Mesendoderm (in vitro differentiated cells): Measurements from ENCODE around the gene LRRC58.

Source experiments
- DNase-seq: peaks from one replicate; pipeline ENCODE4 v3.0.0; 2013
- H2AK5ac ChIP-seq: 2 replicates; pipeline ENCODE4 v1.6.1; 2013; ENCODE audit warnings: low read length, inconsistent platforms
- H2BK120ac ChIP-seq: 2 replicates; pipeline ENCODE4 v1.6.1; 2013; ENCODE audit warnings: low read depth, mild to moderate bottlenecking, low read length, moderate library complexity, mixed read lengths
- H2BK15ac ChIP-seq: replicated peaks from 2 replicates; pipeline ENCODE4 v1.6.1; 2013; ENCODE audit warnings: low read depth, mild to moderate bottlenecking, moderate library complexity
- H2BK5ac ChIP-seq: 2 replicates; pipeline ENCODE4 v1.6.1; 2013; ENCODE audit warnings: low read length, inconsistent platforms
- H3K18ac ChIP-seq: 2 replicates; pipeline ENCODE4 v1.6.1; 2013; ENCODE audit warnings: mild to moderate bottlenecking, low read length, mixed read lengths
- H3K23ac ChIP-seq: one replicate; pipeline ENCODE4 v1.6.1; 2013; ENCODE audit warnings: low read length
- H3K27ac ChIP-seq: 2 replicates; pipeline ENCODE4 v1.5.1; 2013; ENCODE audit warnings: low read depth, mild to moderate bottlenecking, inconsistent platforms, low read length, moderate library complexity
- H3K27me3 ChIP-seq: 2 replicates; pipeline ENCODE4 v1.6.1; 2013; ENCODE audit warnings: low read length, control low read depth, mild to moderate bottlenecking, inconsistent platforms; ENCODE audit not compliant: insufficient read depth, poor library complexity
- H3K36me3 ChIP-seq: 2 replicates; pipeline ENCODE4 v1.6.1; 2013; ENCODE audit warnings: low read length, inconsistent platforms; ENCODE audit not compliant: control insufficient read depth, insufficient read depth
- H3K4ac ChIP-seq: one replicate; pipeline ENCODE4 v1.6.1; 2013; ENCODE audit warnings: low read depth, mild to moderate bottlenecking, low read length, moderate library complexity
- H3K4me1 ChIP-seq: 2 replicates; pipeline ENCODE4 v1.6.1; 2013; ENCODE audit warnings: low read depth, low read length, inconsistent platforms; ENCODE audit not compliant: control insufficient read depth
- H3K4me2 ChIP-seq: 2 replicates; pipeline ENCODE4 v1.6.1; 2013; ENCODE audit warnings: low read length
- H3K4me3 ChIP-seq: 2 replicates; pipeline ENCODE4 v1.5.1; 2013; ENCODE audit warnings: mild to moderate bottlenecking, low read length
- H3K56ac ChIP-seq: one replicate; pipeline ENCODE4 v1.6.1; 2013; ENCODE audit warnings: low read length
- H3K79me1 ChIP-seq: 2 replicates; pipeline ENCODE4 v1.6.1; 2013; ENCODE audit warnings: low read length, inconsistent platforms
- H3K79me2 ChIP-seq: 2 replicates; pipeline ENCODE4 v1.6.1; 2013; ENCODE audit warnings: mild to moderate bottlenecking, low read length; ENCODE audit not compliant: control insufficient read depth, insufficient read depth
- H3K9ac ChIP-seq: 2 replicates; pipeline ENCODE4 v1.6.1; 2013; ENCODE audit warnings: low read length, inconsistent platforms
- H4K5ac ChIP-seq: one replicate; pipeline ENCODE4 v1.6.1; 2013; ENCODE audit warnings: low read length
- H4K8ac ChIP-seq: one replicate; pipeline ENCODE4 v1.6.1; 2013; ENCODE audit warnings: low read depth, mild to moderate bottlenecking, control low read depth, low read length, moderate library complexity
- WGBS: extraction: QIAGEN DNeasy Blood & Tissue Kit; methylation state at CpG from one replicate; pipeline ENCODE4 v1.1.7; 2013; ENCODE audit warnings: low lambda C conversion rate, missing lambda C conversion rate; ENCODE audit not compliant: insufficient coverage; ENCODE audit errors: extremely low coverage; 5-methylcytosine and 5-hydroxymethylcytosine counted together

LRRC58 gene

DNA sequence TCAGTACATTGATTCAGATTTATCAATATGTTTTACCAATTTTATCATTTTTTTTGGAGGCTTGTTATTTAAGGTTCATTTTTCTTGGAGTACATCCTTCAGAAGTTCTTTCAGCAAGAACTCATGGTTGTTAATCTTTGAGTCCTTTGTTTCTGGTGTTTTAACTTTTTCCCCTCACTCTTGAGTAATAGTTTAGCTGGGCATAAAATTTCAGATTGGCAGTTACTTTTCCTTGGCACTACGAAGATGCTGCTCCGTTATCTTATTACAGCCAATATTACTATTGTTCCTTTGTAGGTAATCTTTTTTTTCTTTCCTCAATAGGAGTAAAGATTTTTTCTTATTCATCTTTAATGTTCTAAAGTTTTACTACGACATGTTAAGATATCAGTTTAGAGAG, 9.8 kb downstream of the LRRC58 start:
- Histone ChIP-seq H3K79me2 (no peaks in the 10 kb centered on the region), H3K4ac (no peak overlapping the region), H3K9ac (no peak overlapping the region), H3K27me3 (no peaks in the 10 kb centered on the region), H2BK15ac (no peak overlapping the region), H2BK5ac (no peak overlapping the region), H3K4me2 (no peak overlapping the region), H3K56ac (no peak overlapping the region), H3K79me1 (peaks cover 2% of the 10 kb centered on the region), H4K8ac (no peak overlapping the region), H4K5ac (no peak overlapping the region), H3K27ac (no peak overlapping the region), H3K23ac (no peak overlapping the region), H3K18ac (no peak overlapping the region), H3K36me3 (no peaks in the 10 kb centered on the region), H2BK120ac (no peak overlapping the region), H3K4me3 (no peak overlapping the region), H2AK5ac (no peak overlapping the region), H3K4me1 (no peaks in the 10 kb centered on the region)
- no peak for DNase-seq
- no CpG with 5 or more reads among the region's 3 CpGs for WGBS

DNA sequence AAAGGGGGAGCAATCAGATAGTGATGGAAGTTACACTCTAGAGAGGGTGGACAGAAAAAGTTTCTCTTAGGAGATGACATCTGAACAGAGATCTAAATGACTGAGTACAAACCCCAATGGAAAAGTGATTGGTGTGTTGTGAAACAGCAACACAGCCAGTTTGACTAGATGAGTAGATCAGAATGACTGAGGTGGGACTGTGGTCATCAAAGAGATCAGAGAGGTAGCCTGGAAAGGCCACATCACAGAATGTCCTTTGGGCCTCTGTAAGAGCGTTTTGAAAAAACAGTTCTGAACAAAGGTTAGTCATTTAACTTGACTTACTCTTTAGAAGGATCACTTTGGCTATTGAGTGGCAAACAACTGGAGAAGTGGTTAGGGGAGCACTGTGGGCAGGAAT, 10.6 kb downstream of the LRRC58 start:
- H3K56ac ChIP-seq = no peak overlapping the region
- no peak overlapping the region for H3K18ac ChIP-seq
- WGBS = no CpG with 5 or more reads among the region's 1 CpG
- no peak overlapping the region for H3K23ac ChIP-seq
- H4K8ac ChIP-seq = no peak overlapping the region
- H3K9ac ChIP-seq = no peak overlapping the region
- H2AK5ac ChIP-seq = no peak overlapping the region
- H3K4ac ChIP-seq = no peak overlapping the region
- H4K5ac ChIP-seq = no peak overlapping the region
- H3K4me3 ChIP-seq = no peak overlapping the region
- H2BK15ac ChIP-seq = no peak overlapping the region
- DNase-seq = no peak
- H3K79me2 ChIP-seq = no peaks in the 10 kb centered on the region
- H3K27ac ChIP-seq = no peak overlapping the region
- no peaks in the 10 kb centered on the region for H3K27me3 ChIP-seq
- no peaks in the 10 kb centered on the region for H3K4me1 ChIP-seq
- no peak overlapping the region for H3K4me2 ChIP-seq
- no peak overlapping the region for H2BK5ac ChIP-seq
- no peaks in the 10 kb centered on the region for H3K36me3 ChIP-seq
- H2BK120ac ChIP-seq = no peak overlapping the region
- H3K79me1 ChIP-seq = peaks cover 2% of the 10 kb centered on the region

DNA sequence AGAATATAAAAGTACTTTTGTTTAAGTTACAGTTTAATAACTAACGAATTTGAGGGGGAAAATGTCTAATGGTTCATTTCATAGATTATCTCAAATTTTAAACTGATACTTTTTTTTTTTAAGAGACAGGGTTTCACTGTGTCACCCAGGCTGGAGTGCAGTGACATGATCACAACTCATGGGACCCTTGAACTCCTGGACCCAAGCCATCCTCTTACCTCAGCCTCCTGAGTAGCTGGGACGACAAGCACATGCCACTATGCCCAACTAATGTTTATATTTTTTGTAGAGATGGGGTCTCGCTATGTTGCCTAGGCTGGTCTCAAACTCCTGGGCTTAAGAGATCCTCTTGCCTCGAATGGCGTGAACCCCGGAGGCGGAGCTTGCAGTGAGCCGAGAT, 16.5 kb downstream of the LRRC58 start:
- Histone ChIP-seq H3K4me3 (no peak overlapping the region), H4K8ac (no peak overlapping the region), H3K4ac (no peak overlapping the region), H3K79me2 (no peaks in the 10 kb centered on the region), H2BK15ac (no peak overlapping the region), H3K36me3 (no peaks in the 10 kb centered on the region), H3K4me1 (no peaks in the 10 kb centered on the region), H3K79me1 (no peaks in the 10 kb centered on the region), H2BK120ac (no peak overlapping the region), H3K18ac (no peak overlapping the region), H3K27me3 (no peaks in the 10 kb centered on the region), H3K23ac (no peak overlapping the region), H3K56ac (no peak overlapping the region), H4K5ac (no peak overlapping the region), H3K4me2 (no peak overlapping the region), H2AK5ac (no peak overlapping the region), H3K27ac (no peak overlapping the region), H2BK5ac (no peak overlapping the region), H3K9ac (no peak overlapping the region)
- DNase-seq = no peak
- WGBS = no CpG with 5 or more reads among the region's 8 CpGs

DNA sequence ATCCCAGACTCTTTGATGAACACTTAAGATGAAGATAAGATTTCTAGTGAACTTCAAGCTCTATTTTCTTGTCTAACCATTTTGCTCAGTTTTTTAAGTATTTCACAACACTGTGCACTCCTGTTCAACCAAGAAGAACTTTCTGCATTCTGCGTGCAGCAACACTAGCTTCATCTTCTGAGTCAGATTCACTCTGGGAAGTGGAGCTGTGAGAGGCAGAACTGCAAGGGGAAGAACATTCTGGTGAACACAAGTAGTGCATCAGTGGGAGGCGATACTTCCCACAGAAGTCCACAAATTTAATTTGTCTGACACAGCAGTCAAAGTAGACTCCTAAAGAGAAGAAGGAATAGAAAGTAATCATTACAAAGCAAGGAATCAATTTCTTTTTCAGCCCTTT, 18.1 kb downstream of the LRRC58 start:
- Histone ChIP-seq H3K4me1 (no peaks in the 10 kb centered on the region), H2BK120ac (no peak overlapping the region), H3K4ac (no peak overlapping the region), H3K79me1 (no peaks in the 10 kb centered on the region), H4K8ac (no peak overlapping the region), H2BK5ac (no peak overlapping the region), H3K4me3 (no peak overlapping the region), H3K9ac (no peak overlapping the region), H3K27me3 (no peaks in the 10 kb centered on the region), H2AK5ac (no peak overlapping the region), H3K18ac (no peak overlapping the region), H3K27ac (no peak overlapping the region), H4K5ac (no peak overlapping the region), H3K79me2 (no peaks in the 10 kb centered on the region), H3K36me3 (no peaks in the 10 kb centered on the region), H3K56ac (no peak overlapping the region), H2BK15ac (no peak overlapping the region), H3K23ac (no peak overlapping the region), H3K4me2 (no peak overlapping the region)
- WGBS = no CpG with 5 or more reads among the region's 2 CpGs
- DNase-seq = no peak

DNA sequence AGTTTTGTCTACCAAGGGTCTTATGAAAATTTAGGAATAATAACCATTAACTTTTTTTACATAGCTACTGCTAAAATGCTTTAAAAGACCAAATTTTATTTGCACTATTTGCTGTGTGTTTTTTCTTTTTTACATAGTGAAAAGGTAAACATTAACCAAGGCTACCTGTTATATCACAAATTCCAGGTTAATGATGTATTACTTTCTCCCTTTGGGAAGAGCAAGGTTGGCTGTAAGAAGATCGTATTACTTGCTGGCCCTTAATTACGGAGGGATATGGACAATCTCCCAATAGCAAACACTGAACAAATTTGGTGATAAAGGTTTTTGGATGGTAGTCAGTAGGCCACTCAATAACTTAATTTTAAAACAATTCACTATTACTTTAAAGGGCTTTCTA, 22.4 kb downstream of the LRRC58 start:
- Histone ChIP-seq H2BK5ac (no peak overlapping the region), H2BK15ac (no peak overlapping the region), H3K9ac (no peak overlapping the region), H3K4me3 (no peak overlapping the region), H3K23ac (no peak overlapping the region), H3K4me1 (no peaks in the 10 kb centered on the region), H3K4me2 (no peak overlapping the region), H3K27ac (no peak overlapping the region), H2AK5ac (no peak overlapping the region), H3K36me3 (no peaks in the 10 kb centered on the region), H3K56ac (no peak overlapping the region), H4K5ac (no peak overlapping the region), H3K79me2 (no peaks in the 10 kb centered on the region), H3K27me3 (no peaks in the 10 kb centered on the region), H3K4ac (no peak overlapping the region), H3K18ac (no peak overlapping the region), H4K8ac (no peak overlapping the region), H2BK120ac (no peak overlapping the region), H3K79me1 (no peaks in the 10 kb centered on the region)
- DNase-seq = no peak
- no CpG with 5 or more reads among the region's 2 CpGs for WGBS

DNA sequence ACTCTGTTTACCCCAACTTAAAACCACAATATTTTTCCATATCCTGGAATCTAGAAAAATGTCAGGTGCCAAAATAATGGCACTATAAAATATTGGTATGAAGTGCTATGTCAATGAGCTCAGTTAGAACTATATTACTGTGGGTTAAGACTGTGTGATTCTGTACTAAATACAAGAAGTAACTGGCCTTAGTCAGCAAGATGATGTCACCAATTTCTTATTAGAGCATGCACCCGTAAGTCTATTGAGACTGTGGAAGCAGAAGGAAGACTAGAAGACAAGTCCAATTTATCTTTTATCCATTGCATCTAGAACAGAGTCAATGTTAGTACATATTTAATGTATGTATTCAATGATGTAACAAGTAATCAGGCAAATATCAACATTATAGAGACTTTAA, 25.0 kb downstream of the LRRC58 start:
- no peak overlapping the region for H3K4me3 ChIP-seq
- H3K79me1 ChIP-seq = no peaks in the 10 kb centered on the region
- no peaks in the 10 kb centered on the region for H3K79me2 ChIP-seq
- H3K27me3 ChIP-seq = no peaks in the 10 kb centered on the region
- H3K56ac ChIP-seq = no peak overlapping the region
- H4K8ac ChIP-seq = no peak overlapping the region
- no peak overlapping the region for H2BK120ac ChIP-seq
- no peak overlapping the region for H3K18ac ChIP-seq
- no peak overlapping the region for H3K23ac ChIP-seq
- DNase-seq = no peak
- no peak overlapping the region for H4K5ac ChIP-seq
- no peaks in the 10 kb centered on the region for H3K4me1 ChIP-seq
- no CpG with 5 or more reads among the region's 1 CpG for WGBS
- no peak overlapping the region for H3K27ac ChIP-seq
- H3K9ac ChIP-seq = no peak overlapping the region
- no peak overlapping the region for H2BK5ac ChIP-seq
- no peak overlapping the region for H3K4me2 ChIP-seq
- H3K36me3 ChIP-seq = no peaks in the 10 kb centered on the region
- no peak overlapping the region for H2AK5ac ChIP-seq
- H2BK15ac ChIP-seq = no peak overlapping the region
- H3K4ac ChIP-seq = no peak overlapping the region
